Activated CD4-positive, alpha-beta T cell treated with anti-CD3 and anti-CD28 coated beads, Interleukin-2, Interleukin-4, amounts not matched to agents 100 ng/mL and 50 ng/mL, durations not matched to agents 16 hours and 8 hours (primary cell): ENCODE data around the gene PHKB.
"Not testable (repeated sequence)": the region's sequence is repeated elsewhere in the genome, so short reads cannot be mapped to it uniquely, and the experiment has no call there.

Experiments
- DNase-seq: peaks from one replicate; pipeline ENCODE4 v3.0.0-alpha.2; 2020; ENCODE audit warnings: low spot score

Gene PHKB

DNA sequence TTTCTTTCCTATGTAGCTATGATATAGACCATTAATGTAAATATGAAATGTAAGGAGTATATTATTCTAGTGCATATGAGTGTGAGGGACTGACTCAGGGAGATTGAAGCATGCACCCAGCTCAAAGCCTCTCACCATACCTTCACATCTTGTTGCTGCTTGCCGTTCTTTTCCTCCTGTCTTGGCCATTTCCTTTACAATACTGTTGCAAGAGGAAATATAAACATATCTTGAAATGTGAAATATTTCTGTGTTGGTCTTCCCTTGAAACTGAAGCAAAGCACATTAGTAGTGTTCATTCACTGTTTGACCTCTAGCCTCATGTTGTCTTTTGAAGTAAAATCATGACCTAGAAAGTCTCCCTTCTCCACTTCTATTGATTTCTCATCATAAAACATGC, 46.6 kb downstream of the PHKB start:
- no peak for DNase-seq

DNA sequence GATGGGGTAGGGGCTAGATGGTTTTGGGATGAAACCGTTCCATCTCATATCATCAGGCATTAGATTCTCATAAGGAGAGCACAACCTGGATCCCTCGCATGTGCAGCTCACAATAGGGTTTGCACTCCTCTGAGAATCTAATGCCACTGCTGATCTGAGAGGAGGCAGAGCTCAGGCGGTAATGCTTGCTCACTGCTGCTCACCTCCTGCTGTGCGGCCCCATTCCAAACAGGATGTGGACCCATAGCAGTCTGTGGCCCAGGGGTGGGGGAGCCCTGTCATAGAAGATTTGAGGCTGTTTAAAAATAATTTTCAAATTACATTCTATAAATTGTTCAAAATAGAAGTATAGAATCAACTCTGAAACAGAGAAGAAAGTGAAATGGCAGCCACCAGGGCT, 50.8 kb downstream of the PHKB start:
- DNase-seq, result no peak

DNA sequence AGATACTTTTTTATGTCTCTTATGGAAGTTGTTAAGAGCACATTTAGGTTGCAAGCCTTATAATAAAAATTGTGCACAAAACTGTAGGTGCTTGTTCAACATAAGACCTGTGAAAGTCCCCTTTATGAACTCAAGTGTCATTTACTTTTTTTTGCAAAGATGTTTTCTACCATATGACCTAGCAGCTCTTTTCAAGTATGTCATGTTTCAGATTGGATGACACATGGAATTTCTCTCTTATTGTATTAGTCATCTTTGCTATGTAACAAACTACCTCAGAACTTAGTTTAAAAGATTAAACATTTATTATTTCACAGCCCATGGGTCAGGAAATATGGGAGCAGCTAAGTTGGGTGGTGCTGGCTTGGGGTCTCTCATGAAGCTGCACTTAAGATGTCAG, 57.9 kb downstream of the PHKB start:
- DNase-seq, result no peak

DNA sequence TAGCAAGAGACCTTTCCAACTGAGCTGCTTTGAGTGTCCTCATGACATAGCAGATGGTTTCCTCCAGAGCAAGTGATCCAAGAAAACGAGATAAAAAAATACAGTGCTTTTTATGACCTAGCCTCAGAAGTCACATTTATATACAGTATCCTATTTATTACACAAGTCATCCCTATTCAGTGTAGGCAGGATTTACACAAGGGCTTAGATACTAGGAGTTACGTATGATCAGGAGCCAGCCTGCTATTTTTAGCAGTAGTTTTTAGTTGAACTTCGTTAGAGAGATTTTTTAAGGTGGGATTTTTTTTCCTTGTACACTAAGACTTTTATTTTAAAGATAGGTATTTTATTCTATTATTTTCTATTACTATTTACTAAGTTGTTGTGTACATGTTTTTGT, 58.4 kb downstream of the PHKB start:
- no peak for DNase-seq

DNA sequence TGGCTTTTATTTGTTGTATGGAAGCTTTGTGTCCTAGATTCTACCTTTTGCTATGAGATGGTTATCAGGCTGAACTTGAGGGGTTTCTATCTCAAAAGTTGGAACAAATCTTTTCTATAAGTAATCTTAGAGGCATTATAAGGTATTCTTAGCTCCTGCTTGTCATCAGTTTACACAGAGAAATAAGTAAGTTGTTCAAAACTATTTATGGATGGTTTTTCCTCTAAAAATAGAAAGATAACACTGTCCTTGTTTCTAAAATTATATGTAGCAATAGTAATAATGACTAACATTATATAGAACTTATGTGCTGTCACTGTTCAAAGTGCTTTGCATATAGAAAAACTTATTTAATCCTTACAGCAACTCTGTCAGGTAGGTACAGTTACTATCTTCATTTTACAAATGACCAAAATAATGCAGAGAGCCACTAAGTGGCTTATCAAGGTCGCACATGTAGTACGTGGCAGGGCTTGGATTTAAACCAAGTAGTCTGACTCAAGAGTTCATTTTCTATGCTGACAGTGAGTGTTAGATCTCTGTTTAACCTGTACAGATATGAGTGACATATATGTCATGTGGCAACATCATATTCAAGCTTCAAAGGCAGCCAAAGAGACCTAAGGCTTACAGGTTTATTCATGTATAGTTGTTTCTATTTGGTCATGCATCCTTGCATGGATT, 59.0 kb downstream of the PHKB start:
- no peak for DNase-seq

DNA sequence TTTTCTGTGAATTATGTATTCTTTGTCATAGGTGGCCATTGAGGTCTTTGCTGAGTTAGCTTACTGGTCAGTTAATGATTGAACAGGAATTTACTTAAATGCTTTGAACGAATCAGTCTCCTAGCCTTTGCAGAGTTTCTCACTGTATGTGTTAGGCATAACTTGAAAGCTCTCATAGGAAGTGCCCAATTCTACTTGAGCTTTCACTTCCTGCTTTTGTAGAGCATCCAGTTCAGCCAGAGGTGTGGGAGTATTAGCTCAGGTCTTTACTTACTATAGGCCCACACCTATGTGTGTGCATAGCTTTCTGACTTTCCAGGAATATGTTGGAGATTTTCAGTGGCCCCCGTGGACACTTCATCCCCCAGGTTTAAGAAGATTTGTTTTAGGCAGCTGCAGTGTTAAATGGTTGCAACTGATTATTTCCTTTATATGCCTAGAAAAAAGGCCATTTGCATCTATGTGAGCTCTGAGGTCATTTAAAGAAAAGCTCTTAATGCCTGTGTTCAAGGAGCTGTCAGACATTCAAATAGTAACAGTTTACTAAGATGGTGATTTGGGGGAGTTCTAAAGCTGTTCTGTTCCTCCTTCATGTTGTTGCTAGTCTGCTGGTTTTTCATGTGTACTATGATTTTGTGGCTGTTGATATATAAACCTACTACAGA, 62.3 kb downstream of the PHKB start:
- DNase-seq, result no peak

DNA sequence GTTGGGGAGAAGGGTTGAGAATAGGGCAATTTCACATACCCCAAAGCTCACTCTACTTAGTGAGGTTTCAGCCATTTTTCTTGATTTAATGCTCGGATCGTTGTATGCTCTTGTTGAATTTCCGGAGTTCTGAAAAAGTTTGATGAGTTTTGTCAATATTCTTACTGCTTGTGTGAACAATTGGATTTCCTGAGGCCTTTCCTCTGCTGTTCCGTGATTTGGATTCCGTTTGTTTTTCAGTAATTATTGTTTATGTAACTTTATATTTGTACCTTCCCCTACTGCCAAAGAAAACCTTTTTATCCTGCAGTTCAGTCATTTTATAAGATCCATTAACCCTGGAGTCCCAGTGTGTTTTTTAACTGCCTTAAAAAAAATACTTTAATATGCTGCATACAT, 62.9 kb downstream of the PHKB start:
- no peak for DNase-seq

DNA sequence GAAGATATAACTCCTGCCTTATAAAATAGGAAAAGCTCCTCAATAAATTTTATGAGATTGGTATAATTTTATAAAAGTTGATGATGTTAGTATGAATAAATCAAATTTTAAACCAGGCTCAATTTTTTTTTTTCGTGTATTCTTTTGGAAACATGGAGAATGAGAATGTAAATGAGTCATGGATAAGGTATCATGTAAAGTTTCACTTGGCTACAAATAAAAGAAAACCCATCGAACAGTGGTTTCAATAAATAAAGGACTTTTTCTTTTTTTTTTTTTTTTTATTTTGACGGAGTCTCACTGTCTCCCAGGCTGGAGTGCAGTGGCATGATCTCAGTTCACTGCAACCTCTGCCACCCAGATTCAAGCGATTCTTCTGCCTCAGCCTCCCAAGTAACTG, 67.3 kb downstream of the PHKB start:
- DNase-seq, result no peak

DNA sequence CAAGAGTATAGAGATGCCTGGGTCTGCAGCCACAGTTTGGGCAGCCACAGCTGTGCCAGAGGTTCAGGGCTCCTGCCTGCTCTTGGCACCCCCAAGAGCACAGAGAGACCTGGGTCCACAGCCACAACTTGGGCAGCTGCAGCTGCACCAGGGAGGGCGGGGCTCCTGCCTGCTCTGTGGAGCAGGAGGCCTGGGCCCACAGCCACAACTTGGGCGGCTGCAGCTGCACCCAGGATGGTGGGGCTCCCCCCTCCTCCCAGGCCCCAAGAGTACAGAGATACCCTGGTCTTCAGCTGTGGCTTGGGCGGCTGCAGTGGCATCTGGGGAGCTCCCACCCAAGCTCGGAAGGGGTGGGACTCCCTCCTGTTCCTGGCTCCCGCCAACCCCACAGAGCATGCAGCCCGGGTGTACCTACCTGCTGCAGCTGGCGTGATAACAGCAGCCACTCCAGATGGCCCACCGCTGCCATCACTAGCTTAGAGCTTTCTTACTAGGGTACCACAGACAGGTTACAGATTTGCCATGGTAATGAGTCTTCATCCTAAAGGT, 72.7 kb downstream of the PHKB start:
- DNase-seq, result no peak

DNA sequence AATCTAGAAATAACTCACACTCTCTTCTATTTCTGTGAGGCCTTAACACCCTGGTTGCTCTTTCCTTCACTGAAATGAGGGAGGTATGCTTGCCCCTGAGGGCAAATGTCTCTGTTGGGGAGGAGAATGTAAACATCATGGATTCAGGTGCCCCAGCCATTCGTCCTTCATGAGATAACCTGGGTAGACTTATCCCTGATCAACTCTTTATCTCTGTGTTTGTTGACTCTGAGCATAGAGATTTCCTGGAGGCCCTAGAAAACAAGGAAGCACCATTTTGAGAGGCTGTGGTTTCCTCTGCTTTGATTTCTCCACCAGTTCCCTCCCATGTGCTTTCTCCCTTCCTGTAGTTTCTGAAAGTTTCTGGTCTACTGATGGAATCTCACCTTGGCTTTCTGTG, 77.3 kb downstream of the PHKB start:
- DNase-seq, result no peak

DNA sequence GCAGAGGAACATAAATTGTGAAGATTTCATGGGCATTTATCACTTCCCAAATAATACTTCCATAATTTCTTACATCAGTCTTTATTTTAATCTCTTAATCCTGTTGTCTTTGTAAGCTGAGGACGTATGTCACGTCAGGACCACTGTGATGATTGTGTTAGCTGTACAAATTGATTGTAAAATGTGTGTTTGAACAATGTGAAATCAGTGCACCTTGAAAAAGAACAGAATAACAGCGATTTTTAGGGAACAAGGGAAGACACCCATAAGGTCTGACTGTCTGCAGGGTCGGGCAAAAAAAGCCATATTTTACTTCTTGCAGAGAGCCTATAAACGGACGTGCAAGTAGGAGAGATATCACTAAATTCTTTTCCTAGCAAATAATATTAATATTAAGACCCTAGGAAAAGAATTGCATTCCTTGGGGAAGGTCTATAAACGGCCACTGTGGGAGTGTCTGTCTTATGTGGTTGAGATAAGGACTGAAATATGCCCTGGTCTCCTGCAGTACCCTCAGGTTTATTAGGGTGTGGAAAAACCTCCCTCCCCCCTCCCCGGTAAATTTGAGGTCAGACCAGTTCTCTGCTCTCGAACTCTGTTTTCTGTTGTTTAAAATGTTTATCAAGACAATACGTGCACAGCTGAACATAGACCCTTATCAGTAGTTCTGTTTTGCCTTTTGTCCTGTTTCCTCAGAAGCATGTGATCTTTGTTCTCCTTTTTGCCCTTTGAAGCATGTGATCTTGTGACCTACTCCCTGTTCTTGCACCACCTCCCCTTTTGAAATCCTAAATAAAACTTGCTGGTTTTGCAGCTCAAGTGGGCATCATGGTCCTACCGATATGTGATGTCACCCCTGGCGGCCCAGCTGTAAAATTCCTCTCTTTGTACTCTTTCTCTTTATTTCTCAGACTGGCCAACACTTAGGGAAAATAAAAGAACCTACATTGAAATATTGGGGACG, 78.9 kb downstream of the PHKB start:
- not testable (repeated sequence) for DNase-seq

DNA sequence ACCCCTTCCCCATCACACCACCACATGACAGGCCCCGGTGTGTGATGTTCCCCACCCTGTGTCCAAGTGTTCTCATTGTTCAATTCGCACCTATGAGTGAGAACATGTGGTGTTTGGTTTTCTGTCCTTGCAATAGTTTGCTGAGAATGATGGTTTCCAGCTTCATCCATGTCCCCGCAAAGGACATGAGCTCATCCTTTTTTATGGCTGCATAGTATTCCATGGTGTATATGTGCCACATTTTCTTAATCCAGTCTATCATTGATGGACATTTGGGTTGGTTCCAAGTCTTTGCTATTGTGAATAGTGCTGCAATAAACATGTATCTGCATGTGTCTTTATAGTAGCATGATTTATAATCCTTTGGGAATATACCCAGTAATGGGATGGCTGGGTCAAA, 80.0 kb downstream of the PHKB start:
- not testable (repeated sequence) for DNase-seq

DNA sequence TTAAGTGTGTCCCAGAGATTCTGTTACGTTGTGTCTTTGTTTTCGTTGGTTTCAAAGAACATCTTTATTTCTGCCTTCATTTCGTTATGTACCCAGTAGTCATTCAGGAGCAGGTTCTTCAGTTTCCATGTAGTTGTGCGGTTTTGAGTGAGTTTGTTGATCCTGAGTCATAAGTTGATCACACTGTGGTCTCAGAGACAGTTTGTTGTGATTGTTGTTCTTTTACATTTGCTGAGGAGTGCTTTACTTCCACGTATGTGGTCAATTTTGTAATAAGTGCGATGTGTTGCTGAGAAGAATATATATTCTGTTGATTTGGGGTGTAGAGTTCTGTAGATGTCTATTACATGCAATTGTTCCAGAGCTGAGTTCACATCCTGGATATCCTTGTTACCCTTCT, 83.1 kb downstream of the PHKB start:
- DNase-seq, result peak; percentile 70

DNA sequence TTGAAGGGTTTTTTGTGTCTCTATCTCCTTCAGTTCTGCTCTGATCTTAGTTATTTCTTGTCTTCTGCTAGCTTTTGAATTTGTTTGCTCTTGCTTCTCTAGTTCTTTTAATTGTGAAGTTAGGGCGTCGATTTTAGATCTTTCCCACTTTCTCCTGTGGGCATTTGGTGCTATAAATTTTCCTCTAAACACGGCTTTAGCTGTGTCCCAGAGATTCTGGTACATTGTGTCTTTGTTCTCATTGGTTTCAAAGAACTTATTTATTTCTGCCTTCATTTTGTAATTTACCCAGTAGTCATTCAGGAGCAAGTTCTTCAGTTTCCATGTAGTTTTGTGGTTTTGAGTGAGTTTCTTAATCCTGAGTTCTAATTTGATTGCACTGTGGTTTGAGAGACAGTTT, 90.1 kb downstream of the PHKB start:
- DNase-seq, result not testable (repeated sequence)

DNA sequence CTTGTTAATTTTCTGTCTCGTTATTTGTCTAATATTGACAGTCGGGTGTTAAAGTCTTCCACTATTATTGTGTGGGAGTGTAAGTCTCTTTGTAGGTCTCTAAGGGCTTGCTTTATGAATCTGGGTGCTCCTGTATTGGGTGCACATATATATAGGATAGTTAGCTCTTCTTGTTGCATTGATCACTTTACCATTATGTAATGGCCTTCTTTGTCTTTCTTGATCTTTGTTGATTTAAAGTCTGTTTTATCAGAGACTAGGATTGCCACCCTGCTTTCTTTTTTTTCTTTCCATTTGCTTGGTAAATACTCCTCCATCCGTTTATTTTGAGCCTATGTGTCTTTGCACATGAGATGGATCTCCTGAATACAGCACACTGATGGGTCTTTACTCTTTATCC, 90.6 kb downstream of the PHKB start:
- DNase-seq, result not testable (repeated sequence)

DNA sequence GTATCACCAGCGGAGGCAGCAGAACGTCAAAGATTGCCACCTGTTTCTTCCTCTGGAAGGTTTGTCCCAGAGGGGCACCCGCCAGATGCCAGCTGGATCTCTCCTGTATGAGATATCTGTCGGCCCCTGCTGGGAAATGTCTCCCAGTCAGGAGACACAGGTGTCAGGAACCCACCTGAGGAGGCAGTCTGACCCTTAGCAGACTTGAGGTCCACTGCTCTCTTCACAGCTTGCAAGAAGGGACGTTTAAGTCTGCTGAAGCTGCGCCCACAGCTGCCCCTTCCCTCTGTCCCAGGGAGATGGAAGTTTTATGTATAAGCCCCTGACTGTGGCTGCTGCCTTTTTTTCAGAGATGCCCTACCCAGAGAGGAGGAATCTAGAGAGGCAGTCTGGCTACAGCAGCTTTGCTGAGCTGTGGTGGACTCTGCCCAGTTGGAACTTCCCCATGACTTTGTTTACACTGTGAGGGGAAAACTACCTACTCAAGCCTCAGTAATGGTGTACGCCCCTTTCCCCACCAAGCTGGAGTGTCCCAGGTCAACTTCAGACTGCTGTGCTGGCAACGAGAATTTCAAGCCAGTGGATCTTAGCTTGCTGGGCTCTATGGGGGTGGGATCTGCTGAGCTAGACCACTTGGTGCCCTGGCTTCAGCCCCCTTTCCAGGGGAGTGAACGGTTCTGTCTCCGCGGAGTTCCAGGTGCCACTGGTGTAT, 92.9 kb downstream of the PHKB start:
- no peak for DNase-seq

DNA sequence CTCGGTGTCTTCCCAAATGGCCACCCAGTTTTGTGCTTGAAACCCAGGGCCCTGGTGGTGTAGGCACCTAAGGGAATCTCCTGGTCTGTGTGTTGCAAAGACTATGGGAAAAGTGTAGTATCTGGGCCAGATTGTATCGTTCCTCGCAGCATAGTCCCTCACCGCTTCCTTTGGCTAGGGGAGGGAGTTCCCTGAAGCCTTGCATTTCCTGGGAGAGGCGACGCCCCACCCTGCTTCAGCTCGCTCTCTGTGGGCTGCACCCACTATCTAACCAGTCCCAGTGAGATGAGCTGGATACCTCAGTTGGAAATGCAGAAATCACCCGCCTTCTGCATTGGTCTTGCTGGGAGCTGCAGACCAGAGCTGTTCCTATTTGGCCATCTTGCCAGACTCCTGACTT, 93.5 kb downstream of the PHKB start:
- DNase-seq, result not testable (repeated sequence)

DNA sequence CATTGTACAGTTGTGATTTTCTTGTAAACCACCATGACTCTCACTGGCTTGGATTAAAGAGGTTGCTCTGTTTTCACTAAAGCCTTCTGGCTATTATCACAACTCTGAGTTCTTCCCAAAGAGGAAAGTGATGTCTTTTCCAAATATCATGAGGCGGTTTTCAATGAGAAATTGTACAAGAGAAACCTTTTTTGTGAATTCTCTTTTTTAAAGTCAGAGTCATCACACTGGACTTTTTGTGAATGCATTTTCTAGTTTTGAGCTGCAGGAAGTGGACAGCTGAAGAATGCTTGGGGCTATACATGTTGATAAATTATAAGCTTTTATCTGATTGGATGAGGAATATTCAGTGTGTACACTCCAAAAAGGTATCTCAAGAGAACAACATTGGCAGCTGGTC, 100.2 kb downstream of the PHKB start:
- DNase-seq, result no peak

DNA sequence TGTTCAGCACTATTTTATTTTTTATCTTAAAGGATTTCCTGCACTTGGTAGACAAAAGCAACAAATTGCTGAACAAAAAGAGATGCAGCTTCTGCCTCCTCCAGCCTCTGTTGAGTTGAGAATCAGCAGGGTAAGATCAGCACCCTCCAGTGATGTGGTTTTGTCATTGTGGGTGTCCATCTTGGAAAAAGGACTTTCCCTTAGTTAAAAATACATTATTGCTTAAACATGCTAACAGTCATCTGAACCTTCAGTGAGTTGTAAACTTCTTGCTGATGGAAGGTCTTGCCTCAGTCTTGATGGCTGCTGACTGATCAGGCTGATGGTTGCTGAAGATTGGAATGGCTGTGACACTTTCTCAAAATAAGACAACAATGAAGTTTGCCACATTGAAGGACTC, 101.2 kb downstream of the PHKB start:
- DNase-seq, result no peak

DNA sequence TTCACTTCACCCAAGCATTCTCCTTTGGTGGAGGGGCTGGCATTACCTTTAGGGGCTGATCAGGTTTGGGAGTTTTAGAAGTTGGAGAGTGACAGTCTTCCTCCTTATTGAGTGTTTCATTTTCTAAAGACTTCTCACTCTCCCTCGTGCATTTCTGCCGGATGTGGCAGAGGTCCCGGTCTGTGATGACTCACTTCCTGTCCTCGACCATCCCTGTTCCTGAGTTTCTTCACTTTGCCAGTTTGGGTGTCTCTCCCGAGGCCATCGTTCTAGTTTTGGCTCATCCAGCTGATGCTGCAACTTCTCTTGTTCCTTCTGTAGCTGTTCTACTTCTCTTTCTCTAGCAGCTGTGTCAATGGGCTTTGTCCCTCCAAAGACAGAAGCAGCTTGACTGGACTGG, 104.3 kb downstream of the PHKB start:
- peak; percentile 24 for DNase-seq

DNA sequence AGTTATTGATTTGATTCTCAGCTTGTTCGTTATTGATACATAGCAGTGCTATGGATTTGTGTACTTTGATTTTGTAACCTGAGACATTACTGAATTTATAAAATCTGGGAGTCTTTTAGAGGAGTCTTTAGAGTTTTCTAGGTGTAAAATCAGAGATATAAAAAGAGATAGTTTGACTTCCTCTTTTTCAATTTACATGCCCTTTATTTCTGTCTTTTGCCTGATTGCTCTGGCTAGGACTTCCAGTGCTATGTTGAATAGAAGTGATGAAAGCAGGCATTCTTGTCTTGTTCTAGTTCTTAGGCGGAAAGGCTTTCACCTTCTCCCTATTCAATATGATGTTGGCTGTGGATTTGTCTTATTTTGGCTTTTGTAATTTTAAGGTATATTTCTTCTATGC, 106.2 kb downstream of the PHKB start:
- DNase-seq, result no peak

DNA sequence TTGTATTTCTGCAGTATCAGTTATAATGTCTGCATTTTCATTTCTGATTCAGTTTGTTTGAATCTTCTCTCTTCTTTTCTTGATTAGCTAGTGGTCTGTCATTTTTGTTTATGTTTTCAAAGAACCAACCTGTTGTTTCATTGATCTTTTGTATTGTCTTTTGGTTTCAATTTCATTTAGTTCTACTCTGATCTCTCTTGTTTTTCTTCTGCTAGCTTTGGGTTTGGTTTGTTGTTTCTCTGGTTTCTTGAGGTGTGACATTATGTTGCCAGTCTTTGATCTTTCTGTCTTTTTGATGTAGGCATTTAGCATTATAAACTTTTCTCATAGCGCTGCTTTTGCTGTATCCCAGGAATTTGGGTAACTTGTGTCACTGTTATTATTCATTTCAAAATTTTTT, 107.2 kb downstream of the PHKB start:
- no peak for DNase-seq
